Fibroblast of skin of abdomen (primary cell): ENCODE data around the gene SCN8A.
"Not testable (repeated sequence)": the region's sequence is repeated elsewhere in the genome, so short reads cannot be mapped to it uniquely, and the experiment has no call there.

Experiments used
- DNase-seq: peaks from one replicate; pipeline ENCODE4 v3.0.0-alpha.2; 2013

SCN8A gene

DNA sequence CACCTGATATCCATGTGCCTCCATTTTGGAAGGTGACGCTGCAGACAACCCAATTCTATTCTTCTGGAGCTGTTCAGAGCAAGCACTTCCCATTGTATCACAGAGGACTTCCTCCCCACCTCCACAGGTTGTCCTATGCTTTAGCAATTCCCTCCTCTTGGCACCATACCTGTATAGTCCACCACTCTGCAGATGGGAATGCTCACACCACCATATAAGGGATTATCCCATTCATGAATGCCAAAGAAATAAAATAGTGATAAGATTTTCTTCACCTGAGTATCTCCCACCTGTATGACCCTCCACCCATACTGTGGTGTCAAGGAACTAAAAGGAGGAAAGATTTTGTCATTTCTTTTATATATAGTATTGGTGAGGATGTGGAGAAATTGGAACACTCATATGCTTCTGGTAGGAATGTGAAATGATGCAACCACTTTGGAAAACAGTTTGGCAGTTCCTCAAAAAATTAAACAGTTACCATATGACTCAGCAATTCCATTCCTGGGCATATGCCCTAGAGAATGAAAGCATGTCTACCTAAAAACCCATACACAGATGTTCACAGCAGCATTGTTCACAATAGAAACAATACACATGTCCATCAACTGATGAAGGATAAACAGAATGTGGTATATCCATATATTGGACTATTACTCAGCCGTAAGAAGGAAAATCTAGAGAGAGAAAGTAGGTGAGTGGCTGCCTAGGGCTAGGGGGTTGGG lies 182.3 kb downstream of the SCN8A start:
- peak; percentile 88 for DNase-seq

- DNase-seq = no peak
Measured at GRCh38 chr12:51774933-51775332, 183.9 kb downstream of the SCN8A start.

- DNase-seq = no peak
Measured at GRCh38 chr12:51777457-51777856, 186.4 kb downstream of the SCN8A start.

- DNase-seq = no peak
Measured at GRCh38 chr12:51777973-51778372, 186.9 kb downstream of the SCN8A start.

DNA sequence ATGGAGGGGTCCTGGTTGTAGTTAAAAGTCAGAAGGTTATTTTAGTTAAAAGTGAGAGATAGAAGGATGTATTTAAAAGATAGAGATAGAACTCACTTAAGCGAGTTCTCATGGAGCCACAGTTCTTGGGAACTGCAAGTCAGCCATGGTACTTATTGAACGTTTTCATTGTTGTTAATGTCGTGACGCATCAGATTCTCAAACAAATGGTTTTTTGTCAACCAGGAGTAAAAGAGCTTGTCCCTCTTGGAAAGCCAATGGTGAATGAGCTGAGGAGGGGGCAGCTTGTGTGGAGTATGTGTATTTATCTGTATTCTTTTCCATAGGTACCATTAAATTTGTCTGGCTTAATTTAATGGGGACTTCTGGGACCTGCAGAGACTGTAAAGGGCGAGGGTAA lies 188.8 kb downstream of the SCN8A start:
- DNase-seq = no peak

GRCh38 chr12:51784688-51785087 lies 193.7 kb downstream of the SCN8A start:
- DNase-seq = no peak

GRCh38 chr12:51785906-51786305 lies 194.9 kb downstream of the SCN8A start:
- no peak for DNase-seq

DNA sequence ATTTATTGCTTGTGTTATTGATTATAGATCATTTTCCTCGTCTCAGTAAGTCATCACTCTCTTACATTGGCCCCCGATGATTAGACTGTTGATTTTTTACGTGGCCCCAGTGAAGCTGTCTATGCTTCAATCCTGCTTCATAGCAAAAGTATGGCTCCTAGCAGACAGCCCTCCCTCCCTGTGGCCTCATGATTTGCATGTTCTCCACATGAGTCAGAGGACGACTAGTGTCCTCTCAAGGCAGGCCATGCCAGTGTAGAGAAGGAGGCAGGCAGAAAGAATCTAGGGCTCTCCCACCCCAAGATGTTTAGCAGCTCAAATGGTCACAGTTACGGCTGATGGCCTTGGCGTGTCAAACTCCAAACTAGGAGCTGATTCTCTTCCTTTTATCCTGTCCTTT lies 197.8 kb downstream of the SCN8A start:
- peak; percentile 85 for DNase-seq

DNA sequence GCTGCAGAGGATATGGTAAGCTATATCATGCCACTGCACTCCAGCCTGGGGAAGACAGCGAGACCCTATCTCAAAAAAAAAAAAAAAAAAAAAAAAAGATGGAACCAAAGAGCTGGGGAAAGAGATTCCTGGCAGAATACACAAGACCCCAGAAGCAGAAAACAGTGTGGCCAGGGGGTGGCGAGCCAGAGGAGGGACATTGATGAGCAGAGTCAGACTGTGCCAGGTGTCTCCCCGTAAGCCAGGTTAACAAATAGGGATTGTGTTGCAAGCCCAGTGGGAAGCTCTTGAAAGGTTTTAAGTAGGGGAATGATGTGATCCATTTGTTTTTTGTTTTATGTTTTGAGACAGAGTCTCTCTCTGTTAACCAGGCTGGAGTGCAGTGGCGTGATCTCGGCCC lies 201.4 kb downstream of the SCN8A start:
- no peak for DNase-seq

DNA sequence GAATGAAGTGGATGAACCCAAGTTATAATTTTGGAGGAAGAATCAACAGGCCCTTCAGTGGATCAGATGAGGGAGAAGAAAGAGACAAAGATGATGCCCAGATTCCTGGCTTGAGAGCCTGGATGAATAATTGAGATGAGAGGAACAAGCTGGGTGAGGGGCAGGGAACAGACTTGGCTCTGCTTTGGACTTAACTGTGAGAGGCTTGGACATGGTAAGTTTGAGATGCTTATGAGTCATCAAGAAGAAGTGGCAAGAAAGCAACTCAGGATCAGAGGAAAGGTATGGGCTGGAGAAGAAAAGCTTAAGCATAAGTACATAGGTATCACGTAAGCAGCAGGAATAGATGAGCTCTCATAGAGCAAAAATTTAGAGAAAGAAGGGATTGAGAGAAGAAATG lies 202.2 kb downstream of the SCN8A start:
- DNase-seq = peak; percentile 48

DNA sequence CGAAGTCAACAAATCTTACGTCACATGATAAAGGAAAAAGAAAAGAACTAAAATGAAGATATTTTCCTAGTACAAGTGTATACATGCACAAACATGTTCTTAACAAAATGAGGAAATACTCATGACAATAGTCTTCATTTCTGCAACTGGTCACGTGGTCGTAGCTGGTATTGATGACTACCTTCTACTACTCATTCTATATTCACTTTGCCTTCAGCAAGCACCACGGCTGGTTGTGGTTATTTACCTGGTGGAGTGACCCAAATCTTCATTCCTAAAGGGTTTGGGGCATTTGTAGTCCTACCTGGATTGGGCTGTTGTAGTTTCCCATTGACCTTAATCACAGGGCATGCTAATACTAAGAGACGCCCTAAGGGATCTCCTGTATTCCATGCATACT lies 206.3 kb downstream of the SCN8A start:
- DNase-seq = no peak

DNA sequence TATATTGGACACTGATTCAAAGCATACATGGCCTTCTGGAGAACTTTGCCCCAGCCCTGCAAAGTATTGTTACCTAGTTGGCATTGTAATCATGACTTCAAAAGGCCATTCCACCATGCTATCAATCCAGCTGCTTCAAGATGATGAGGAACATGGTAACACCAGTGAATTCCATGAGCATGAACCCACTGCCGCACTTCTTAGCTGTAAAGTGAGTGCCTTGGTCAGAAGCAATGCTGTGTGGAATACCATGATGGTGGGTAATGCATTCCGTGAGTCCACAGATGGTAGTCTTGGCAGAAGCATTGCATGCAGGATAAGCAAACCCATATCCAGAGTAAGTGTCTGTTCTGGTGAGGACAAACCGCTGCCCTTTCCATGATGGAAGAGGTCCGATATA lies 207.0 kb downstream of the SCN8A start:
- DNase-seq = not testable (repeated sequence)

DNA sequence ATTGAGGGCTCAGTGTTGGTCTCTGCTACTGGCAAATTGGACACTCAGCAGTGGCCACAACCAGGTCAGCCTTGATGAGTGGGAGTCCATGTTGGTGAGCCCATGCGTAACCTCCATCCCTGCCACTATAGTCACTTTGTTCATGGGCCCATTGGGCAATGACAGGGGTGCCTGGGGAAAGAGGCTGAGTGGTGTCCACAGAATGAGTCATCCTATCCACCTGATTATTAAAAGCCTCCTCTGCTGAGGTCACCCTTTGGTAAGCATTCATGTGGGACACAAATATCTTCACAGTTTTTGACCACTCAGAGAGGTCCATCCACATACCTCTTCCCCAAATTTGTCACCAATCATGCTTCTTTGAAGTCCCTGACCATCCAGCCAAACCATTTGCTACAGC lies 207.5 kb downstream of the SCN8A start:
- DNase-seq = no peak

GRCh38 chr12:51801027-51801426 lies 210.0 kb downstream of the SCN8A start:
- DNase-seq = no peak

DNA sequence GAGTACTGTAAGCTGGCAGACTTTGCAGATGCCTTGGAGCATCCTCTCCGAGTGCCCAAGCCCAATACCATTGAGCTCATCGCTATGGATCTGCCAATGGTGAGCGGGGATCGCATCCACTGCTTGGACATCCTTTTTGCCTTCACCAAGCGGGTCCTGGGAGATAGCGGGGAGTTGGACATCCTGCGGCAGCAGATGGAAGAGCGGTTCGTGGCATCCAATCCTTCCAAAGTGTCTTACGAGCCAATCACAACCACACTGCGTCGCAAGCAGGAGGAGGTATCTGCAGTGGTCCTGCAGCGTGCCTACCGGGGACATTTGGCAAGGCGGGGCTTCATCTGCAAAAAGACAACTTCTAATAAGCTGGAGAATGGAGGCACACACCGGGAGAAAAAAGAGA lies 215.9 kb downstream of the SCN8A start:
- DNase-seq = no peak

DNA sequence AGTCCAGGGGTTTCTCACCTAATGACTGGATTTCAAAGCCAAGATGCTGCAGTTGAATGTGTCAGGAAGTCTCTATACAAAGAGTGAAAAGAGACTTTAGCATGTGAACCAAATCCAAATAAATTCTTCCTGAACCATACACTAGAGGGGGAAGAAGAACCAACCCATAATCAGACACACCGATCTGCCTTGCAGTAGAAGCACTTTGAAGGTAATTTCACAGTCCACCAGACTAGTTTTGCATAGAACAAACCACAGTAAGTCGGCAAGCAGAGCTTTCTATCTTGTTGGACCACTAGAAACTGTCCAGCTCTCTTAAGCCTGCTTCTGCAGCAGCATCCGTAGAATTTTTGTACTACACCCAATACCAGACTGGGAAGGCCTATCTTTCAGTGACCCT lies 218.2 kb downstream of the SCN8A start:
- no peak for DNase-seq

DNA sequence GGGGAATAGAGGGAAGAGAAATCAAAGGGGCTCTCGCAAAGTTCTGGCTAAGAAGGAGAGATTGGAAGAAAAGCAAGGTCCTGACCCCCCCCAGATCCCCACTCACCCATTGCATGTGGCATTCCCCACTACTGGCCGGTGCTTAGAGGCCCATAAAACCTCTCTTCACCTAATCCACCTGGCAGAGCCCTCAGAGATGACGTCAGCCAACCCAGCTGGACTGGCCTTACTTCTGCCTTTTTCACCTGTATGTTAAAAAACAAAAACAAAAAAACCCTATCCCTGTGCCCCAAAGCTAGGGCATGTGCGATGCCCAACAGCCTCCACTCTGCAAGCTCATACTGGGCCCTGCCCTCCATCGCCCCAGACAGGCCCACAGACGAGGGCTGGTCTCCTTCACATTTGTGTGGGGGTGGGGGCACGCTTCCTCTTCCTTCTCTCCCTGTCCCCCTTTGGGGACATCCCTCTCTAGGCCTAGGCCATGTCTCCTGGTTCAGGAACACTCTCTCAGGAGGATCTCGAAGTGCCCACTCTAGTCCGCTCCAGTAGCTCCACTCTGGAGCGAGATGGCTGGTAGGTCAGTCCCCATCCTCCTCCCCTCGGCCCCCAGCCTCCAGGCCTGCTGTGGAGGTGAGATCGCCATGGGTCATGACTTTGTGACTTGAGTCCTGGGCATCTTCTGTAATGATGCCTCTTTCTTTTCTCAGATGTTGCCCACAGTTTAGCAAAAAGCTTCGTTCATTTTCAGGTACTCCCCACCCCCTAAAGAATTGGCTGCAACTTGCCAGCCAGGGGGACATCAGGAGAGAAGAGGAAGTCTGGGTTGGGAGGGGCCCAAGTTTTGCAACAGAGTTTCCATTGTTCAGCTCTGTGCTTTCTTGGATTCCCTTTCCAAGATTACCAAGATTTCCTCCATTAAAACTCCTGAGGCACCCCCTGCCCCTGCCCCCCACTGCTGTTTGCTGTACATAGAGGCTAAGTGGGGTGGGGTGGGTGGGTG lies 220.5 kb downstream of the SCN8A start:
- DNase-seq = no peak

GRCh38 chr12:51812871-51813270 lies 221.8 kb downstream of the SCN8A start:
- no peak for DNase-seq

DNA sequence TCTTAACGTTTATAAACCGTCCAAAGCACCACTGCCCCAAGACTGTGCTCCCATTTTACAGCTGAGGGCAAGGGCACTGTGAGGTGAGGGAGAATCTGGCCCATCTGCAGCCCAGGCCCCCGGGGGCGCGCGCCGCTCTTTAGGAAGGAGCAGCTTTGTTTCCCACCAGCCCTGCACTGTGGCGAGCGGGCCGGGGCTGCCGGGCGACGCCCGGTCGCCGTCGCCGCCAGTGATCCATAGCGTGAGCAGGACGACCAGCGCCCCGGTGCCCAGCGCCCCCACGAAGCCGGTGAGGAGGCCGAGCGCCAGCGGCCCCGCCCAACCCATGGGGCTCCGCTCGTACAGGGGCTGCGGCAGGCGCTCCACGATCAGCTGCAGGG lies 222.9 kb downstream of the SCN8A start:
- DNase-seq = no peak

- peak; percentile 75 for DNase-seq
Measured at GRCh38 chr12:51814311-51815088, 223.5 kb downstream of the SCN8A start.

DNA sequence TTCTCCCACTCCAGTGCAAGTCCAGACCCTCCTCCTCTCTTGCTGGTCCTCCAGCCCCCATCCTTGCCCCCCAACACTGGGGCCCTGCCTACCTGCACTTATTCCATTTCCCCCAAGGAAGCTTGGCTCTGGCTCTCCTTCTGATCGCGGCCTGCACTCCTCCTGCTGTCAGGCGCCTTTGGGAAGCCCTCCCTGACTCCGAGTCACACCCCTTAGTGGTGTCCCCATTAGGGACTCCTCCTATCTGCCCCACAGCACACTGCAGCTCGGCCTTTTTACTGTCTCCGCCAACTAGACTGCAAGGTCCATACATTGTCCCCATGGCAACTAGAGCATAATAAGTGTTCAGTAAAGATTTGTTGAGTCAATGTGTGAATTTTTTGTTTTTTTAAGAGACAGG lies 224.5 kb downstream of the SCN8A start:
- no peak for DNase-seq

DNA sequence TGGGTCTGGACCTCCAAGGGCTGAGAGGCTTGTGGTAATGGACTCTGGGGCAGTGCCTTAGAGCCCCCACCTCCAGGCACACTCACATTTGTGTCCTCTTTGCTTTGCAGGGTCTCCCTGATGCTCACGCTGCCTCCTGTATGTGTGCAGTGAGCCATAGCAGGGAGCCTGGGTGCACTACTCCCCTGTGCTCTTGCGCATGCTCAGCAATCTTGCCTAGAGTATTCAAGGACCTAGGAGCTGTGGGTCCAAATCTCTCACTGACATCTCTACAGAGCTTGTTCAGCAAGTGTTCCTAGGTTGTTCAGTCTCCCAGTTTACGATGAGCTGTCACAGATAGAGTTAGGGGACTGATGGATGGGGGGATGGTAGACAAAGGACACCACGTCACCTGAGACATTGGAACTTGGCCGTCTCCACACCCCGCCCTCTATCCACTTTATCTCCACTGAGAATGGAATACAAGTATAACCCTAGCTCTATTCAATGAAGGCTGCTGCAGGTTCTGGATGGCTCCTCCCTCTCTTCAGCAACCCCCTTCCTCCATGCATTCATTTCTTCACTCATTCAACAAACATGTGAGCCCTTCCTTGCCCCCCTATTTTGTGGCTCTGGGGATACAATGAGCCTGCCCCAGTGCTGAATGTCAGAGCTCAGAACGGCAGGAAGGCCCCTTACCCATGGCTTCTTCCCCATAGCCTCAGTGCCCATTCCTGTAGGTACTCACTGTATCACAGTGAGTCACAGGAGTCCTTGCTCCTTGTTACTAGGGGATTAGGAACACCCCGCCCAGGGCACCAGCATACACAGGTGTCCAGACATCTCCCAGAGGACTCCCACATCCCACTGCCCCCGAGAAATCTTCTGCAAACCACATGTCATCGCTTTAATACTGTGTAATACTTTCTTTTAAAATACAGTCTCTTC lies 226.3 kb downstream of the SCN8A start:
- peak; percentile 45 for DNase-seq
